ENCODE measurements around the gene MEA1. TPM values are rescaled to one million over a fixed set of nuclear protein-coding genes. Genes with fewer than 3 reads are reported as not detected.

The MEA1 gene
- total and polyA plus RNA-seq, 10 of the 15 experiments (the other 5 are each of a cell fraction or from before 2014, with no cell fraction given) = 59.1 to 148 (median 96.4) TPM

DNA sequence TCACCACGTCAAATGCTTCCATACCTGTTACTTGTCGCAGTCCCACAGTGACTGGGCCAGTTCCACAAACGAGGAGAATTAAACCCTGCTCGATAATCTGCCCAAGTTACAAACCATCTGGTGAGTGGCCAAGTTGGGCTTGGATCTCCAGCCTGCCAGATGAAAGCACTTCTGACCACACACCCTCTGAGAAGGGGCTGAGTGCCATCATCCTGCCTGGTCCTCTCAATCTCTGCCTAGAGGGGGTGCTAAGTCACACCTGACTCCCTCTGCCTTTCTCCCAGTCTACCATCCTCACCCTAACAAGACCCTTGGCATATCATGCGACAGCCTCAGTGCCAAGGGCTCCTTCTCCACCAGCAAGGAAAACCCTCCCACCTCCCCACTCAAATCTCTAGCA lies 23.5 kb upstream of the MEA1 start:
- no peaks in the 10 kb centered on the region for H3K27me3 ChIP-seq (replicated peaks in 1 of 2; ENCODE audit: control insufficient read depth in 2 of 2, insufficient read depth in 2 of 2, low read length in 1 of 2)
- H4K20me1 ChIP-seq (ENCODE audit: control insufficient read depth, insufficient read depth) = no peaks in the 10 kb centered on the region
- no peak for ATAC-seq
- RAD21 ChIA-PET (ENCODE audit: unreplicated experiment) = no interaction called here
- intact Hi-C loops (cut with micrococcal nuclease; ENCODE audit: unreplicated experiment) = no loop called here
- no peaks in the 10 kb centered on the region for H3K4me1 ChIP-seq (ENCODE audit: control insufficient read depth, insufficient read depth, low read length)
- SMC1A ChIA-PET (ENCODE audit: uncharacterized antibody, unreplicated experiment) = no interaction called here
- in situ Hi-C loops (cut with MboI) = no loop called here
- H2AFZ ChIP-seq (ENCODE audit: control insufficient read depth, low read depth, low read length) = no peak overlapping the region
- no peaks in the 10 kb centered on the region for H3K79me2 ChIP-seq (ENCODE audit: control insufficient read depth, insufficient read depth, low read length)
- POLR2A ChIA-PET = interaction anchor here (0.9 kb wide), 1 partner anchor 17 kb away, joined by 3 read pairs; the partner anchor contains the start of gene CUL7
- TSS peak; percentile 36 for BruUV-seq (replicated peaks)
- no peak overlapping the region for H3K4me3 ChIP-seq
- H3K4me2 ChIP-seq (ENCODE audit: control insufficient read depth, insufficient read depth) = no peak overlapping the region
- H3K9ac ChIP-seq (ENCODE audit: control insufficient read depth, insufficient read depth, low read length) = no peak overlapping the region
- no peaks in the 10 kb centered on the region for H3K9me3 ChIP-seq (replicated peaks; ENCODE audit: control insufficient read depth, insufficient read depth, low read length)
- 87% methylated on average over 5 of the region's 5 CpGs for WGBS (ENCODE audit: insufficient coverage, insufficient replicate concordance, low lambda C conversion rate, missing lambda C conversion rate)
- CTCF ChIA-PET = interaction anchor here (0.6 kb wide), 1 partner anchor 17 kb away, joined by 4 read pairs; no protein-coding TSS in a partner anchor
- DNase-seq (ENCODE audit: low read depth, low spot score) = no peak
- no peak for FAIRE-seq
- TF ChIP-seq, protein P1, sequence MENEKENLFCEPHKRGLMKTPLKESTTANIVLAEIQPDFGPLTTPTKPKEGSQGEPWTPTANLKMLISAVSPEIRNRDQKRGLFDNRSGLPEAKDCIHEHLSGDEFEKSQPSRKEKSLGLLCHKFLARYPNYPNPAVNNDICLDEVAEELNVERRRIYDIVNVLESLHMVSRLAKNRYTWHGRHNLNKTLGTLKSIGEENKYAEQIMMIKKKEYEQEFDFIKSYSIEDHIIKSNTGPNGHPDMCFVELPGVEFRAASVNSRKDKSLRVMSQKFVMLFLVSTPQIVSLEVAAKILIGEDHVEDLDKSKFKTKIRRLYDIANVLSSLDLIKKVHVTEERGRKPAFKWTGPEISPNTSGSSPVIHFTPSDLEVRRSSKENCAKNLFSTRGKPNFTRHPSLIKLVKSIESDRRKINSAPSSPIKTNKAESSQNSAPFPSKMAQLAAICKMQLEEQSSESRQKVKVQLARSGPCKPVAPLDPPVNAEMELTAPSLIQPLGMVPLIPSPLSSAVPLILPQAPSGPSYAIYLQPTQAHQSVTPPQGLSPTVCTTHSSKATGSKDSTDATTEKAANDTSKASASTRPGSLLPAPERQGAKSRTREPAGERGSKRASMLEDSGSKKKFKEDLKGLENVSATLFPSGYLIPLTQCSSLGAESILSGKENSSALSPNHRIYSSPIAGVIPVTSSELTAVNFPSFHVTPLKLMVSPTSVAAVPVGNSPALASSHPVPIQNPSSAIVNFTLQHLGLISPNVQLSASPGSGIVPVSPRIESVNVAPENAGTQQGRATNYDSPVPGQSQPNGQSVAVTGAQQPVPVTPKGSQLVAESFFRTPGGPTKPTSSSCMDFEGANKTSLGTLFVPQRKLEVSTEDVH (IDR thresholded peaks at IDR 0.05; ENCODE audit: low read depth, partially characterized antibody) = no peak
- TF ChIP-seq ZNF274 (IDR thresholded peaks at IDR 0.05; ENCODE audit: insufficient read depth, insufficient read length) (no peak), MYB (IDR thresholded peaks at IDR 0.05; ENCODE audit: borderline replicate concordance, low read depth, low read length) (no peak), WRNIP1 (IDR thresholded peaks at IDR 0.05; ENCODE audit: borderline replicate concordance, low read depth, low read length) (no peak), IRF4 (IDR thresholded peaks at IDR 0.05; ENCODE audit: low read depth, low read length) (no peak), CREB1 (IDR thresholded peaks at IDR 0.05; ENCODE audit: low read depth) (no peak), SMC3 (IDR thresholded peaks at IDR 0.05; ENCODE audit: borderline replicate concordance, low read length) (no peak)
- TF ChIP-seq, protein P2, sequence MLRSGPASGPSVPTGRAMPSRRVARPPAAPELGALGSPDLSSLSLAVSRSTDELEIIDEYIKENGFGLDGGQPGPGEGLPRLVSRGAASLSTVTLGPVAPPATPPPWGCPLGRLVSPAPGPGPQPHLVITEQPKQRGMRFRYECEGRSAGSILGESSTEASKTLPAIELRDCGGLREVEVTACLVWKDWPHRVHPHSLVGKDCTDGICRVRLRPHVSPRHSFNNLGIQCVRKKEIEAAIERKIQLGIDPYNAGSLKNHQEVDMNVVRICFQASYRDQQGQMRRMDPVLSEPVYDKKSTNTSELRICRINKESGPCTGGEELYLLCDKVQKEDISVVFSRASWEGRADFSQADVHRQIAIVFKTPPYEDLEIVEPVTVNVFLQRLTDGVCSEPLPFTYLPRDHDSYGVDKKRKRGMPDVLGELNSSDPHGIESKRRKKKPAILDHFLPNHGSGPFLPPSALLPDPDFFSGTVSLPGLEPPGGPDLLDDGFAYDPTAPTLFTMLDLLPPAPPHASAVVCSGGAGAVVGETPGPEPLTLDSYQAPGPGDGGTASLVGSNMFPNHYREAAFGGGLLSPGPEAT (IDR thresholded peaks at IDR 0.05; ENCODE audit: low read depth) = no peak
- TF ChIP-seq, protein P3, sequence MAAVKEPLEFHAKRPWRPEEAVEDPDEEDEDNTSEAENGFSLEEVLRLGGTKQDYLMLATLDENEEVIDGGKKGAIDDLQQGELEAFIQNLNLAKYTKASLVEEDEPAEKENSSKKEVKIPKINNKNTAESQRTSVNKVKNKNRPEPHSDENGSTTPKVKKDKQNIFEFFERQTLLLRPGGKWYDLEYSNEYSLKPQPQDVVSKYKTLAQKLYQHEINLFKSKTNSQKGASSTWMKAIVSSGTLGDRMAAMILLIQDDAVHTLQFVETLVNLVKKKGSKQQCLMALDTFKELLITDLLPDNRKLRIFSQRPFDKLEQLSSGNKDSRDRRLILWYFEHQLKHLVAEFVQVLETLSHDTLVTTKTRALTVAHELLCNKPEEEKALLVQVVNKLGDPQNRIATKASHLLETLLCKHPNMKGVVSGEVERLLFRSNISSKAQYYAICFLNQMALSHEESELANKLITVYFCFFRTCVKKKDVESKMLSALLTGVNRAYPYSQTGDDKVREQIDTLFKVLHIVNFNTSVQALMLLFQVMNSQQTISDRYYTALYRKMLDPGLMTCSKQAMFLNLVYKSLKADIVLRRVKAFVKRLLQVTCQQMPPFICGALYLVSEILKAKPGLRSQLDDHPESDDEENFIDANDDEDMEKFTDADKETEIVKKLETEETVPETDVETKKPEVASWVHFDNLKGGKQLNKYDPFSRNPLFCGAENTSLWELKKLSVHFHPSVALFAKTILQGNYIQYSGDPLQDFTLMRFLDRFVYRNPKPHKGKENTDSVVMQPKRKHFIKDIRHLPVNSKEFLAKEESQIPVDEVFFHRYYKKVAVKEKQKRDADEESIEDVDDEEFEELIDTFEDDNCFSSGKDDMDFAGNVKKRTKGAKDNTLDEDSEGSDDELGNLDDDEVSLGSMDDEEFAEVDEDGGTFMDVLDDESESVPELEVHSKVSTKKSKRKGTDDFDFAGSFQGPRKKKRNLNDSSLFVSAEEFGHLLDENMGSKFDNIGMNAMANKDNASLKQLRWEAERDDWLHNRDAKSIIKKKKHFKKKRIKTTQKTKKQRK (IDR thresholded peaks at IDR 0.05; ENCODE audit: low read depth, low read length) = no peak
- no peak overlapping the region for H3K27ac ChIP-seq (ENCODE audit: control insufficient read depth, insufficient read depth)
- peaks cover 11 to 12% of the 10 kb centered on the region in 2 experiments for H3K36me3 ChIP-seq (ENCODE audit: control insufficient read depth in 2 of 2, insufficient read depth in 2 of 2, low read length in 1 of 2)
